GM04504 (cell line): ENCODE measurements around the gene PIK3CD.

Source experiments
- DNase-seq: peaks from one replicate; pipeline ENCODE4 v3.0.0-alpha.2; 2012; ENCODE audit warnings: low read depth

PIK3CD gene

DNA sequence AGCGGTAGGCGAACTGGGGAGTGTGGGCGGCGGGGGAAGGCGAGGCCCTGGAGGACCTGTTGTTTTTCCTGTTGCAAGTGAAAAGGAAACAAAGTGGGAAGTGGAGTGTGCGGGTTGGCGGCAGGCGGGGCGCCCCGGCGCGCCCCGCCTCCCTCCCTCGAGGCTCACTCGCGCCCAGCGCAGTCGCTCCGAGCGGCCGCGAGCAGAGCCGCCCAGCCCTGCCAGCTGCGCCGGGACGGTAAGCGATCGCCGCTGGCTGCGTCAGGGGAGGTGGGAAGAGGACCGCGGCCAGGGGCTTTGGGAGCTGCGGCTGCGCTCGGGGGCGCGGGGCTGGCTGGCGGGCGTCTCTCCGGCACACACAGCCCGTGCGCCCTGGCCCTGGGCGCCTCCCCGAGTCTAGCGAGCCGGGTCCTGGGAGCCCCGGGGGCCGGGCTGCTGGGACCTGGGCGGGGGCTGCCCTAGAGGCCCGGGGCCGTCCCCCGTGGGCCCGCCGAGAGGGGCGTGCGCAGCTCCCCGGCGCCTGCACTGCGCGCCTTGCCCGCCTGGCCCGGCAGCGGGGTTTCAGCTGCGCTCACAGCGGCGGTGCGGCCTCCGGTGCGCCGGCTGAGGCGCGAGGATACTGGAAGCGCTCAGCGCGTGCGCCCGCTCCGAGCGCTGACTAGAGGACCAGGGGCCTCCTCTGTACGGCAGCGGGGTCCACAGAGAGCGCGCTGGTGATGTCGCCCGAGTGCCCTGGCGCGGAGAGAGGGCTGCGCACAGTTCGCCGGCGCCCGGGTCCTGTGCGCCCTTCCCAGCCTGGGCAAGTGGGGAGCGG is at the start of gene PIK3CD:
Gene PIK3CD, plus strand, starts transcription at position 167 of the 814 bp plus-strand sequence. CDS start 58,725 bp downstream, outside the sequence.
- DNase-seq = no peak

DNA sequence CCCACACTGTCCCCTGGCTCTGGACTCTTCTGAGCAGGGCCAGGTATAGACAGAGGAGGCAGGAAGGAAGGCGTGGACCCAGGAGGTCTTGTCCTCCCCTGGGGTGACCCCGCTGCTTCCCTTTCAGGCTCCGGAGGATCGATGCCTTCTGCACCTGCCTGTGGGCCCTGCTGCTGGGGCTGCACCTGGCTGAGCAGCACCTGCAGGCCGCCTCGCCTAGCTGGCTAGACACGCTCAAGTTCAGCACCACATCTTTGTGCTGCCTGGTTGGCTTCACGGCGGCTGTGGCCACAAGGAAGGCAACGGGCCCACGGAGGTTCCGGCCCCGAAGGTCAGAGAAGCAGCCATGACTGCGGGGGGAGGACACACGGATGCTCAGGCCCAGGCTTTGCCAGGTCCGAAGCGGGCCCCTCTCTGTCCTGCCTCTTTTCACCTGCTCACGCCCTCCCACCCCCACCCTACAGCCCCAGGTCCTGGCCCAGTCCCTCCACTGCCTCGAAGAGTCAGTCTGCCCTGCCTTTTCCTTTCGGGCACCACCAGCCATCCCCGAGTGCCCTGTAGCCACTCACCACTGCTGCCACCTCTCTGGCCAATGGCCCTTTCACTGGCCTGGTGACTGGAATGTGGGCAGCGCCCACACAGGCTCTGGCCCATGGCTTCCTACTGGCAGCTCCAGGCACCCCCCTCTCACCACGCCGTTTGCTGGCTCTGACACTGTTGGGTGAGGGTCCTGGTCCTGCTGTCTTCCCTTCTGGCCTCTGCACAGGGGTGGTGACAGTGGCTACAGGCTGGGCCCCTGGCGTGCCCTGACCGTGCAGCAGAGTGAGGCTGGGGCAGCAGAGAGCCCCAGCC is 49.4 kb upstream of the PIK3CD start:
- DNase-seq = no peak

DNA sequence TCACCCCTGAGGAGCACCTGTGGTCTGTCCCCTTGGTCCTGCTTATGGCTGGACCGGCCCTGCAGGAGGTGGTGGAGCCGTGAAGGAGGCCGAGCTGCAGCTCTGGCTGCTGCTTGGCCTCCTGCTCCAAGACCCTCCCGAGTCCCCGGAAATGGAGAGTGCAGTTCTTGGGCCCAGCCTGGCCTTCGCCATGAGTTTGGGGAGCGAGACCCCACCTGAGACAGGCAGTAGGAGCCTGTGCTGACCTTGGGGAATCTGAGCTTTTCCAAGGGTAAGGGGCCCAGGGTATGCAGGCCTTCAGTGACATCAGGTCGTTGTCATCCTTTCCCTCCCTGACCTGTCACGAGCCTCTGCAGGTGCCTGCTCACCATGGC is 48.8 kb upstream of the PIK3CD start:
- DNase-seq = no peak

DNA sequence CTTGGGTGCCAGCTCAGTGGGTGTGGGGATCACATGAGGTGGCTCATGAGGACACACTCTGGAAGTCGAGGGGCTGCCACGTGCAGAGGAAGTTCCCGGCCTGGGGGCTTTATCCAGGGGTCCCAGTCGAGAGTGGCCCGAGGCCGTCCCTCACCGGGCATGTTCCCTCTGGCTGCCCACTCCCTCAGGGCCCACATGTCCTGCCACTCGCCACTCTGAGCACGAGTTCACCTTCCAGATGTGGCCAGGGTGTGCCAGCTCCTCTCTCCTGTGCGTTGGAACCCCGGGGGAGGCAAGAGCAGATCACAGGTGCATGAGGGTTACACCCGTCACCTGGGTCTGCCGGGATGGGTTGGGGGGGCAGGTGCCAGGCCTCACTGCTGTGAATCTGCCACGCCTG is 48.2 kb upstream of the PIK3CD start:
- DNase-seq = no peak

DNA sequence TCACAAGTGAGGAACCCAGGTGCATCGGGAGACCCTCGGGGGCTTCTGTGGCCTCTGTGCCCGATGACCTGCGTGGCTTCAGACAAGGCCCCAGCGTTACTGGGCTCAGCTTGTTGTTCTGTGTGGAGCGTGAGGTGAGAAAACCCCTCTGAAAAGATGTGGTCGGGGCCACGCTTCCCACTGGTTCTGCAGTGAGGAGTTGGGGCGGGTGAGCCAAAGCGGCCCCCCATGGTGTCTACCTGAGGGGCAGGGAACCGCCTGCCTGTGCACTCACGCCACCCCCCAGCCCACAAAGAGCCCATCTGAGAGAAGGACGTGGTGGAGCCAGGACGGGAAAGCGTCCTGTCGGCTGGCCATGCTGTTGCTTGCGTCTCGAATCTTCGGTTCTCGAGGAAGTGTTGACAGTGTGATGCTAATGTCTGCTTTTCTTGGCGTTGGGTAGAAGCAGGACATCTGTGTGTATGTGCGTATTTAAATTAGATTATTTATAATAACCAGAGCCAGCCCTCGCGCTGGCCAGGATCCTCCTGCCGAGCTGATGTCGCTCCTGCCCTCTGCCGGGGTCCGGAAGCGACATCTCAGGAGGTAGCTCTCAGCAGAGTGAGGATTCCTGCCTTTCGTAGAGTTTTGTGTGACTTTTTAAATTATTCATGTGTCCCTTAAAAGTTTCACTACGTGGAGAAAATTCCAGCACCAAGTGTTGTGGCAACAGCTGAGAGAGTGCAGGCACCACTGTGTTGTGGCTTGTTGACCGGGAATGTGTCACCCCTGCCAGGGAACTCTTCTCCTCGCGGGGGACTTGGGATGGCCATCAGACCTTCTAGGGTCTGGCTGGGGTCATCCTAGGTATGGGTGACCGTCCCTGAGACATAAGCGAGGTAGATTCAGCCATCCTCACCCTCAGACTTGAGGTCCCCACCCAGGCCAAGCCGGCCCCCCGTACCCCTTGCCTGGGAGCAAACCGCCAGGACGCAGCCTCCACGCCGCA is 47.5 kb upstream of the PIK3CD start:
- no peak for DNase-seq

DNA sequence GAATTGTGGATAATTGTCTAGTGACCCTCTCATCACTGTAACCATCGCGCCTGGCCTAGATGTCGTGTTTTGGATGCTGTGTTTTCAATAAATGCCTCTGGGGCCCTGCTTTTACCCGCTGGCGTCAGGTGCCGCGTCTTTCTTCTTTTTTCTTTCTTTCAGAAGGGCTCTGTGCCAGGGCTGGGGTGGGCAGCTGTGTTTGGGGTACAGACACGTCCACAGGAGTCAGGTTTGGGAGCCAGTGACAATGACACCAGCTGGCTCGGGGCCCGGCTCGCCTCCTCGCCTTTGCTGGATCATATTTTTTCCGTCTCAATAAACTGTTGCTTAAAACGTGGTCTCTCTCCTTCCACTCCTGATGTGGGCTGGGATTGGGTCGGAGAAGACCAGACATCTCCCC is 46.7 kb upstream of the PIK3CD start:
- DNase-seq = no peak

DNA sequence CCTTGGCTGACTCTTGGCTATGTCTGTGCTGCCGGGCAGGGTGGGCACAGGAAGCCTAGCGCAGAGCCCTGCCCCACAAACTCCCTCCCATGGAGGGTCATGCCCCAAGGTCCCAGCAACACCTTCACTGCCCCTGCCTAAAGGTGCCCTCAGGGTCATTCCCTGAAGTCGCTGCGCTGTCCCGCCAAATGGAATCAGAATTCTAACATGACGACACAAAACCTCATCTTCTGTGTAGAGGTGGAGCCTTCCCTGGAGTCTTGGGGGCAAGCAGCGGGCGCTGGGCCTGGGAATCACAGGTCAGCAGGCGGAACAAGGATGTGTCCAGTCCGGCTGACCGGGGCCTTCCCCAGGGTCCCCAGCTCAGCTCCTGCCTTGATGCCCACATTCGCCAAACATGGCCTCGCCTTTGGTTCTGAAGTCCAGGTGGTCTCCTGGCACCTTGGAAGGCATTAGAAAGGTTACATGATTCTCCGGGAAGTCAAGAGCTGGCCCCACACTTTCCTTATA is 45.5 kb upstream of the PIK3CD start:
- DNase-seq = no peak

DNA sequence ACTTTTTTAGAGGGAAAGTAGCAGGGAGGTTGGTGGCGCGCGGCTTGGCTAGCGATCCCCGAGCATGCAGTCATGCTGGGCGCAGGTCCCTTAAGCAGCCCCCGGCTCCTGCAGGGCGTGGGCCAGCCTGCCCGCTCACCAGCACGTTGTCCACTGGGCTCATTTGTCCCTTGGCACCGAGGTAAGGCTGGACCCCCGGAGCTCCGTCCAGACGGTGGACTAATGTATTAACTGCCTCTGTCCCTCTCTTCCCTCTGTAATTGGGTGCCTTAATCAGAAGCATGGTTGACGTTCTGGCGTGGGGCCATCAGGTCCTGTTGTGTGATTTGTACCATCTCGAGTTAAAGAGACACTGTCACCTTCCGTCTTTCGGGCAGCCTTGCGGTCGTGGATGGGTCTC is 45.1 kb upstream of the PIK3CD start:
- DNase-seq = no peak

DNA sequence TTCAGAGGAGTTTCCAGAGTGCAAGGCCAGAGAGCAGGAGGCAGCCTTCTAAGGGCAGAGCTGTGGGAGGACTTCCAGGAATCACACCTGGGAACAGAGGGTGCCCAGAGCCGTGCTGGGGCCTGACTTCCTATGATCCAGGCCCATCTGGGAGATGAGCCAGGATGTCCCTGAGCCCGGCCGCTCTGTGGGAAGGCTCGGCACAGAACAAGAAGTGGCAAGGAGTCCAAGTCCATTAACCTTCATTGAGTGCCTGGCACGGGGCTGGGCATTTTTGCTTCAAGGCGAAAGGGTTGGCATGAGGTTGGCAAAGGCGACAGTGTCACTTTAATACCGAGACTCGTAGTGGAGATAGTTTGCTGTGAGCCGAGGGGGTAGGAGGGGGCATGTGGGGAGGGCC is 44.6 kb upstream of the PIK3CD start:
- DNase-seq = no peak

DNA sequence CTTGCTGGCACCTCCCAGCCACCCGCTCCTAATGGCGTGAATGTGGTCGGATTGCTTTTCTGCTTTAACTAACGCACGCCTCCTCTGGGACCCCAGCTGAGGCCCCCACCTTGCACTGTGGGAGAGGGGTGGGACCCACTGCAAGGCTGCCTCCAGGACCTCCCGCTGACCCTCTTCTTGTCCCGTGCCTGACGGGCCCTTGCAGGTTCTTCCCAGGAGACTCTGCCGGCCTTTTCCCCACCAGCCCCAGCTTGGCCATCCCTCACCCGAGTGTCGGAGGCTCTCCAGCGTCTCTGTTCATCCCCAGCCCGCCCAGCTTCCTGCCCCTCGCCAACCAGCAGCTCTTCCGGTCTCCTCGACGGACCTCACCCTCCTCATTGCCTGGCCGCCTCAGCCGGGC is 44.2 kb upstream of the PIK3CD start:
- DNase-seq = no peak

DNA sequence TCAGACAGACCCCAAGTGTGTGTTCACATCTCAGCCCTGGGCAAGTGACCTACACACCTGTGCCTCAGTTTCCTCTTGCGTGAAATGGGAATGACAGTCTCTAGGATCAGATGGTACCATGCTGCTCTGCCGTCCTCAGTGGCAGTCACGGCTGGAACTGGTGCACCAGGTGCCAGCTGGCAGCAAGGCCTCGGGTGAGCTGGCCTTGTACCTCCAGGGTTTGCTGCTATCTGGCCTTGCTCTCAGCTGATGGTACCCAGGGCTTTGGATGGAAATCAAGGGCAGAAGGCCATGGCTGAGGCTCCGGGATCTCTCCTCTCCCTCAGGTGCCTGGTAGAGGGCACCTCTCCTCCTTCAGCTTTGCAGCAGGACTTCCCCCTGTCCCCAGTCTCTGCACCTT is 41.5 kb upstream of the PIK3CD start:
- no peak for DNase-seq

DNA sequence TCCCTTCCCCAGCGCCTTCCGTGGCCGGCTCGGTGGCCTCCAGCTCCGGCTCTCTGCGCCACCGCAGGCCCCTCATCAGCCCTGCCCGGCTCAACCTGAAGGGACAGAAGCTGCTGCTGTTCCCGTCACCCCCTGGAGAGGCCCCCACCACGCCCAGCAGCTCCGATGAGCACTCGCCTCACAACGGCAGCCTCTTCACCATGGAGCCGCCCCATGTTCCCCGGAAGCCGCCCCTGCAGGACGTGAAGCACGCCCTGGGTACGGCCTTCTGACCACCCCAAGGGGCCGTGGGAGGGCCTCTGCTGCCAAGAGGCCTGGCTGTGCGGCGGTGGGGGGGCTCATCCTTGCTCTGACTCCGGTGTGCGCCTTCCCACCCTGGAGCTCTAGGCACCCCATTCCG is 41.0 kb upstream of the PIK3CD start:
- no peak for DNase-seq

DNA sequence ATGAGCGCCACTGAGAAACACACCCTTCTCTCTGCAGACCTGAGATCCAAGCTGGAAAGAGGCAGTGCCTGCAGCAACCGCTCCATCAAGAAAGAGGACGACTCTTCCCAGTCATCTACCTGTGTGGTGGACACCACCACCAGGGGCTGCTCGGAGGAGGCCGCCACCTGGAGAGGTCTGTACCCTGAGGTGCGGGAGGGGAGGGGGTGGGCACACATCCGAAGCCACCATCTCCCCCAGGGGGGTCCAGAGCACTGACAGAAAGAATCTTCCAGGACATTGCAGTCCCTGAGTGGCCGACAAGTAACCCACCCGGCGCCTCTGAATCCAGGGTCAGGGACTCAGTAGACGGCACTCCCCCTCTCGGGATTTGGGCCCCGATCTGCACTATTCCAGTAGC is 39.8 kb upstream of the PIK3CD start:
- no peak for DNase-seq

DNA sequence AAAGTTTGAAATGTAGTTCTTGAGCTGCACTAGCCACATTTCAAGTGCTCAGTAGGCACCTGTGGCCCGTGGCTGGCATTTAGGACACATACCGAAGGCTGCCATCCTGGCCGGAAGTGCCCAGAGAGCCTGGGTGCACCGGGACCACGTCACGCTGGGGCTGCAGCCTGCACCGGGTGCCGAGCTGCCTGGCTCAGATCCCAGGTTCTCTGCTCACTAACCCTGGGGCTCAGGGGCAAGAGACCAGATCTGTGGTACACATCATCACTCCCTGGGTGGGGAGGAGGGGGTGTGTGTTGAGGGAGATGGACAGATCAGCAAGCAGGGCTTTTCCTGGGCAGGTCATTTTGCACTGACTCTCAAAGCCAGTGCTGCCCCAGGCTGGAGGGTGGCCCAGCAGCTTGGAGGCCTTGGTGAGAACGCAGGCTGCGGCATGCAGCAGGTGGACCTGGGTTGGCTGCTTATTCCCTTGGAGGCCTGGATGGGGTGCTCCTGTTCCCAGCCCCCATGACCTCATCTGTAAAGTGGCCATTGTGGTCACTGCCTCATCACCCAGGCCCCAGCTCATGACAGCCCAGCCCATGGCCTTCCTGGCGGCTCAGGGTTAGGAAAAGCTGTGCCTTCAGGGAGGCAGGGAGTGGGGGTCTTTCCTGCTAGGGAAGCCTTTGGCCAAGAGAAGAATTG is 39.2 kb upstream of the PIK3CD start:
- no peak for DNase-seq

DNA sequence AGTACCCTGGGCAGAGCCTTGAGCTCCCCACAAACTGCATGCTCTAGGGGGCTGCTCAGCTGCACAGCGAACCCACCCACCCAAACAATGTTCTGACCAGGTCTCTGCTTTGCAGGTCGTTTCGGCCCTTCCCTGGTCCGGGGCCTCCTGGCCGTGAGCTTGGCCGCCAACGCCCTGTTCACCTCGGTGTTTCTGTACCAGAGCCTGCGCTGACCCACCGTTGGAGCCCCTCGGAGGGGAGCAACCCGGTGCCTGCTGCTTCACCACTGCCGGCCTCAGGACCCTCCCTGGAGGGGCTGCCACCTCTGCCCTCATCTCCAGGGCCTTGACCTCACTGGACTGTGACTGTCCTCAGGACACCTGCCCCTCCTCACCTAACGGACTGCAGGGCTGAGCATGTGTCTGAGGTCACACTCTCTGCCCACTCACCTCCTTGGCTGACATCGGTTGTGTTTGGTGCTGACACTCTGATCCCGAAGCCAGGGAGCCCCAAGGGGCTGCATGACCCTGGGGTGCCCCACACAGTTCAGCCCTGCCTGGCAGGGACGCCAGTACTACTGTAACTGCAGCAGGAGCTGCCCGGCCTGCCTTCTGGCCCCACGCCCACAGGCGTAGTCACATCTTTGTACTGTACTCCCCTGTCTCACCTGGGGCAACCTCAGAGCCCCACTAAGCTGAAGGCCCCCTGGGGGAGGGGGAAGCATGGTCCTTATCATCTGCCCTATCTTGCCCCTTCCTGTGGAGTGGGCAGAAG is 38.5 kb upstream of the PIK3CD start:
- DNase-seq = no peak

DNA sequence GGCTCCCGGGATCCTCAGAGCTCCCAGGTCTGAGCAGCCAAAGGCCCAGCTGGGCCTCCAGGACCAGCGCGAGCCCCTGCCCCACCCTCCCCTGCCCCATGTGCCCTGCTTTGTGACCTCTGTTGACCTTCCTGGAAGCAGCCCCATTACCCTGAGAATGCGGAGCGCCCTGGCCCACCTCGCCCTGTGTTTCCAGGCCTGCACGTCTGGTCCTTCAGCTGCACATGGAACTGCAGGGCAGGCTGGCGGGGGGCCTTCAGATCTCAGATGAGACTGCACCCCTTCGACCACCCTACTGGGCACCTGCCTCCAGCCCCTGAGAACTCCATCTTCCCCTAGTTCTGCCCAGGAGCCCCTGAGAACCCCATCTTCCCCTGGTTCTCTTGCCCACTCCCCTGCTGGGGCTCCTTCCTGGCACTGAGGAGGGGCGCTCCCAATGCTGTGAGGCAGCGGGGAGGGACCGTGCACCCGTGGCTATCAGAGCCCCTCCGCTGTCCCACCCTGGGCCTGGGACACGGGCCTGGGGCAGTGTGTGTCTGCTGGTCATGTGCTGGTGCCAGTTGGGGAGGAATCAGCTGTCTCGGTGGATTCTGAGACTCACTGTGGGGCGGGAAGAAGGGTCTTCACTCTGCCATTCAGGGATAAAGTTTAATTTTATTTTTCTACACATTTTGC is 37.8 kb upstream of the PIK3CD start:
- no peak for DNase-seq

DNA sequence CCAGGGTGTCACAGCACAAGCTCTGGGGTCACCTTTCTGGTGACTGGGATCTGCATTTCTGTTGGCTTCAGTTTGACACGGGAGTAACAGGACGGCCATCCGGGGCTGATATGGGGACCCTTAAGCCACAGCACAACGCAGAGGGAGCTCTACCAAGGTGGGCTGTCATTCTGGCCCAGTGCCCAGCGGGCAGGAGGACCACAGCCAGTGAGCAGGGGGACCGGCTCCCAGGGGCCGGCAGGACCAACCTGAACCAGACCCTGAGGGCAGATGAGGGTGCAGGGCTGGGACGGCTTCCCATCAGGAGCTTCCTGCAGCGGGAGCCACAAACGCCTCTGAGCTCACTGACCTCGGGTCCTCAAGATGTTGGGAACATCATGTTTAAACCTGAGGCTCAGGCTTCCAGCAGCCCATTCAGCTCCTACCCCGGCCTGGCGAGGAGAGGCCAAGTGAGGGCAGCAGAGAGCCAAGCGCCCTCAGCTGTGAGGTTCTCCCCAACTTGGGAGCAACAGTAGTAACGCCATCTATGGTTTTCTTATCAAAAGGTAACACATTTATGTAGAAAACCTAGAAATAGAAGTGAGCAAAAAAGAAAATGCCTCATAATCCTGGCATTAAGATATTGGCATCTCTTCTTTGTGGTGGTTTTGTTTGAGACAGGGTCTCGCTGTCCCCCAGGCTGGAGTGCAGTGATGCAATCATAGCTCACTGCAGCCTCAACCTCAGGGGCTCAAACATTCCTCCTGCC is 36.0 kb upstream of the PIK3CD start:
- DNase-seq = peak; percentile 8

DNA sequence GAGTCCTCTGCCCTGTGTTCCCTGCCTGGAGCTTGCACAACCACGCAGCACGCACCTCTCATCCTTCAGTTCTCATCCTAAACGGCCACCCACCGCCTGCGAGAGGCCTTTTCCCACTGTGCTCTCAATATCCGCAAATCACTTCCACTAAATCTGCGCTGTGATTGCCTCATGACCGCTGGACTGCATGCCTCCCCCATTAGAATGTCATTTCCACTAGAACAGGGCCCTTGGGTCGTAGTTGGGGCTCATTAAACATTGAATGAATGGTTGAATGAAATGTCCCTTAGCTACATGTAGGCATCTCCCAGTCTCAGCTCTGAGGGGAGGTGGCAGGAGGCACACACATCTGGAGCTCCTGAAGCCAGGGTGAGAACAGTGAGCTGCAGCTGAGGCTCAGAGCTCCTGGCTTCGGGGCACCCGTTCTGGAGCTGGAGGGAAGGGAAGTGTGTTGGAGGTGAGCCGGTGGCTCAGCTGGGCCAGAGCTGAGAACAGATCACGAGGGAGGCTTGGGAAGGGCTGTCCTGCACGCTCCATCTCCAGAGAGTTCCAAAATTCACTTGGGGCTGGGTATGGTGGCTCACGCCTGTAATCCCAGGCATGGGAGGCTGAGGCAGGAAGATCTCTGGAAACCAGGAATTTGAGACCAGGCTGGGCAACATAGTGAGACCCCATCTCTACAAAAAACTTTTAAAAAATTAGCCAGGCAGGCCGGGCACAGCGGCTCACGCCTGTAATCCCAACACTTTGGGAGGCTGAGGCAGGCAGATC is 32.4 kb upstream of the PIK3CD start:
- DNase-seq = no peak

DNA sequence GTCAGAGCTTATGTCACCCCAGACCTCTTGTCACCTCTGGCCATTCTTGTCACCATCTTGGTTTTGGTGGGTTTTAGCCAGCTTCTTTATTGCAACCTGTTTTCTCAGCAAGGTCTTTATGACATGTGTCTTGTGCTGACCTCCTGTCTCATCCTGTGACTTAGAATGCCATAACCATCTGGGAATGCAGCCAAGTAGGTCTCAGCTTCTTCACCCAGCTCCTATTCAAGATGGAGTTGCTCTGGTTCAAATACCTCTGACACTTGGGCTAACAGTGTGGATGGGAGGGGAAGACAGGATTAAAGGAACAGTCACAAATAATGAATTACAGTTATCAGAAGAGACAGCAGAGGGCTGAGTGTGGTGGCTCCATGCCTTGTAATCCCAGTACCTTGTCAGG is 30.5 kb upstream of the PIK3CD start:
- DNase-seq = no peak
